ENCODE data around the gene ENOPH1.
A peak's percentile ranks its signal among the peaks of the same experiment; 100 is the strongest.
"Not testable (repeated sequence)": the region's sequence is repeated elsewhere in the genome, so short reads cannot be mapped to it uniquely, and the experiment has no call there.

The ENOPH1 gene

GRCh38 chr4:82430193-82430963 lies at the start of gene ENOPH1, which contains the start of gene HNRNPDL:
Gene ENOPH1, plus strand, starts transcription at chr4:82430590. Its CDS starts 240 bp downstream, at chr4:82430830.
Gene HNRNPDL, minus strand, starts transcription at chr4:82430462. Its CDS starts 772 bp downstream, at chr4:82429690.
- DNase-seq (ENCODE audit: low read depth in 2 of 2): peak; percentile 99

GRCh38 chr4:82380831-82381230 lies 49.6 kb upstream of the ENOPH1 start:
- no peak for DNase-seq (ENCODE audit: low read depth in 2 of 2)

GRCh38 chr4:82381235-82381634 lies 49.2 kb upstream of the ENOPH1 start:
- DNase-seq (ENCODE audit: low read depth in 2 of 2): no peak

- DNase-seq (ENCODE audit: low read depth in 2 of 2): no peak
Observed at GRCh38 chr4:82381661-82382296, 48.6 kb upstream of the ENOPH1 start.

GRCh38 chr4:82382751-82383150 lies 47.6 kb upstream of the ENOPH1 start:
- DNase-seq (ENCODE audit: low read depth in 2 of 2): no peak

GRCh38 chr4:82386312-82386711 lies 44.1 kb upstream of the ENOPH1 start:
- DNase-seq (ENCODE audit: low read depth in 2 of 2): not testable (repeated sequence)

DNA sequence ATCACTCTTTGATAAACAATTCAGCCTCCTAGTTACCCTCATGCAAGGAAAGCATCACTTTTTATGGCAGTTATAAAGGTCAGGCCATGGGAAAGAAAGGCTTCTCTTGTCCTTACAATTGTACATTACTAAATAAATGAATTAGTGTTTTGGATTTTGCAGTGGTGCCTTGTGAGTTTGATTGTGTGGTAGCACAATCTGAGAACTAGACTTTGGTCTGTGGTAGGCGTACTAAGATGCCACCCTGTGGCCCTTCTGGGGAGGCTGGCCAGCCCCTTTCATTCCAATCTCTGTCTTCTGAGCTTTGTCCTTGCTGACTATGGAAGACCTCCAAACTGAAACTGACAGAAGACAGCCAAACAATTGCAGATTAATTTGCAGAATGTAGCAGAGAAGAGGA lies 42.0 kb upstream of the ENOPH1 start:
- no peak for DNase-seq (ENCODE audit: low read depth in 2 of 2)

GRCh38 chr4:82390061-82390460 lies 40.3 kb upstream of the ENOPH1 start:
- not testable (repeated sequence) for DNase-seq (ENCODE audit: low read depth in 2 of 2)

- DNase-seq (ENCODE audit: low read depth in 2 of 2): no peak
Observed at GRCh38 chr4:82394896-82395295, 35.5 kb upstream of the ENOPH1 start.

DNA sequence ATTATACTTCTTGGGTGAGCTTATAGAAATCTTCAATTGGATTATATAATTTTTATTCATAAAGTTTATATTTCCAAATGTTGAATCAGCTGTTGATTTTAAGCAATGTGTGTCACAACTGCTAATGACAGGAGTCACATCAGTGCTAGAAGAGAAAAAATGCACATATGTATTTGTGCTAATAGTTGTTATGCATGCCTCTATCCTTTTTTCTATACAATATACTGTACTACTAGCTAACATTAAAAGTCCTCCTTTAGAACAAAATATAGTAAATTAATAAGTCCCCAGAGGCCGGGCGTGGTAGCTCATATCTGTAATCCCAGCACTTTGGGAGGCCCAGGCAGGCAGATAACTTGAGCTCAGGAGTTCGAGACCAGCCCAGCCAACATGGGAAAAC lies 32.9 kb upstream of the ENOPH1 start:
- DNase-seq (ENCODE audit: low read depth in 2 of 2): no peak

- DNase-seq (ENCODE audit: low read depth in 2 of 2): no peak
Observed at GRCh38 chr4:82398263-82398662, 32.1 kb upstream of the ENOPH1 start.

- DNase-seq (ENCODE audit: low read depth in 2 of 2): no peak
Observed at GRCh38 chr4:82401600-82401999, 28.8 kb upstream of the ENOPH1 start.

GRCh38 chr4:82402196-82402775 lies 28.1 kb upstream of the ENOPH1 start:
- DNase-seq (ENCODE audit: low read depth in 2 of 2): no peak

- no peak for DNase-seq (ENCODE audit: low read depth in 2 of 2)
Observed at GRCh38 chr4:82403725-82404124, 26.7 kb upstream of the ENOPH1 start.

DNA sequence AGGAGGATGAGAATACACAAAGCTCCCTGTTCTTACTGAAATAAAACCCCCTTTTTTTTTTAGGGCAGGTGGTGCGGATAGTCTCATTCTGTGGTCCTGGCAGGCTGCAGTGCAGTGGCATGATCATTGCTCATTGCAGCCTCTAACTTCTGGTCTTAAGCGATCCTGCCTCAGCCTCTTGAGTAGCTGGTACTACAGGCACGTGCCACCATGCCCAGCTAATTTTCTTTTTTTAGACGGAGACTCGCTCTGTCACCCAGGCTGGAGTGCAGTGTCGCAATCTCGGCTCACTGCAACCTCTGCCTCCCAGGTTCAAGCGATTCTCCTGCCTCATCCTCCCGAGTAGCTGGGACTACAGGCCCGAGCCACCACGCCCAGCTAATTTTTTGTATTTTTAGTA lies 15.3 kb upstream of the ENOPH1 start:
- not testable (repeated sequence) for DNase-seq (ENCODE audit: low read depth in 2 of 2)

DNA sequence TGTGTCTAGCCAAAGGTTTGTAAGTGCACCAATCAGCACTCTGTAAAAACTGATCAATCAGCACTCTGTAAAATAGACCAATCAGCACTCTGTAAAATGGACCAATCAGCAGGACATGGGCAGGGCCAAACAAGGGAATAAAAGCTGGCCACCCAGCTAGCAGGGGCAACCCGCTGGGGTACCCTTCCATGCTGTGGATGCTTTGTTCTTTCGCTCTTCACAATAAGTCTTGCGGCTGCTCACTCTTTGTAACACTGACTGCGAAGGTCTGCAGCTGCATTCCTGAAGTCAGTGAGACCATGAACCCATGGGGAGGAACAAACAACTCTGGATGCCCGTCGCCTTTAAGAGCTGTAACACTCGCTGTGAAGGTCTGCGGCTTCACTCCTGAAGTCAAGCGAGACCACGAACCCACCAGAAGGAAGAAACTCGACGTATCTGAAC lies 14.4 kb upstream of the ENOPH1 start:
- DNase-seq (ENCODE audit: low read depth in 2 of 2): no peak

DNA sequence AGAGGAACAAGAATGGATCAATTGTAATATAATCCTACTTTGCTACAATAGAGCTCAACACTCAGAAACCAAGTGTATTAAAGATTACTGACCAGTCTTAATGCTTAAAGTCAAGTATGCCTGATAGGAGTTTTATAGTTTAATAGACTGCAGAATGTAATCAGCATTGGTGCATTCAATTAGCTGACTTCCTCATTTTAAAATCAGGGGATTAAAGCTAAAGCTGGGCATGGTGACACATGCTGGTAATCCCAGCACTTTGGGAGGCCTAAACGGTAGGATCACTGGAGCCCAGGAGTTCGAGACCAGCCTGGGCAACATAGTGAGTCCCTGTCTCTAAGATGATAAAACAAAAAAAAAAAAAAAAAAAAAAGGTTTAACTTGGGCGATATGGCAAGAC lies 10.9 kb upstream of the ENOPH1 start:
- DNase-seq (ENCODE audit: low read depth in 2 of 2): no peak

DNA sequence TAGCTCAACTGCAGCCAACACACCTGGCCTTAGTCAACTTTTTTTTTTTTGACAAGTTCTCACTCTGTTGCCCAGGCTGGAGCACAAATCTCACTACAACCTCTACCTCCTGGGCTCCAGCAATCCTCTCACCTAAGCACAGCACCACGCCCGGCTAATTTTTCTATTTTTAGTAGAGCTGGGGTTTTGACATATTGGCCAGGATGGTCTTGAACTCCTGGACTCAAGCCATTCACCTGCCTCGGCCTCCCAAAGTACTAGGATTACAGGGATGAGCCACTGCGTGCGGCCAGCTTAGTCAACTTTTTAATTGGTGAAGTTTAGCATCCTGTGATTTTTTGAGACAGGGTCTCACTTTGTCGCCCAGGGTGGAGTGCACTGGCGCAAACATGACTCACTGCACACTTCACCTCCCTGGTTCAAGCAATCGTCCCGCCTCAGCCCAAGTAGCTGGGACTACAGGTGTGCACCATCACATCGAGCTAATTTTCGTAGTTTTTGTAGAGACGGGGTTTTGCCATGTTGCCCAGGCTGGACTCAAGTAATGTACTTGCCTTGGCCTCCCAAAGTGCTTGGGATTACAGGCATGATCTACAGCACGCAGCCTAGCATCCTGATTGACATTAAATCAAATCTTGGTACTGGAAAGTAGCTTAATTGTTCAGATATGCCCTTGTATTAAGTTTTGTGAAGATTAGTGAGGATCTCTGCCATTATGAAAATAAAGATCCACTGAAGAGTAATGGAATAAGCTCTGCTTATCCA lies 8.4 kb upstream of the ENOPH1 start:
- no peak for DNase-seq (ENCODE audit: low read depth in 2 of 2)

DNA sequence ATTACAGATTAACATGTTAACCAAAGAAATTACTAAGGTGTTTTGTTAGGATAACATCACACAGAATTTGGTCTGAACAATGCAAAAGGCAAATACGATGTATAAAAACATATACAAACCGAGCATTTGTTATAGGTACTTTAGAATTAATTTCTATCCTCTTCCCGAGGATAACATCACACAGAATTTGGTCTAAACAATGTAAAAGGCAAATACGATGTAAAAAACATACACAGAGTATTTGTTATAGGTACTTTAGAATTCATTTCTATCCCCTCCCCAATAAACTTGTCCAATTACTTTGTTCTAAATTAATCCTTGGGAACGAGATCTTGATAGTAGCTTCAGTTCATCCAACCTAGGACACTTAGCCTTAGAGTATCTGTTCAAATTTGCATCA lies 7.8 kb upstream of the ENOPH1 start:
- no peak for DNase-seq (ENCODE audit: low read depth in 2 of 2)

GRCh38 chr4:82423245-82424054 lies 6.9 kb upstream of the ENOPH1 start:
- DNase-seq (ENCODE audit: low read depth in 2 of 2): no peak

- DNase-seq (ENCODE audit: low read depth in 2 of 2): no peak
Observed at GRCh38 chr4:82425478-82425877, 4.9 kb upstream of the ENOPH1 start.
